SK-N-SH (cell line): ENCODE results near the gene TAX1BP1.
"Not testable (repeated sequence)": the region's sequence is repeated elsewhere in the genome, so short reads cannot be mapped to it uniquely, and the experiment has no call there.

Source experiments
- CTCF ChIP-seq: fragments of 200-600 bp; sonication (generic); IDR thresholded peaks from 2 replicates; pipeline ENCODE4 v1.6.1; 2017; ENCODE audit warnings: antibody characterized with exemption, mild to moderate bottlenecking, moderate library complexity
- FOXJ3 ChIP-seq: sonication (generic); formaldehyde crosslinking; IDR thresholded peaks from 2 replicates; pipeline ENCODE4 v1.5.1; 2020; ENCODE audit warnings: mild to moderate bottlenecking, missing genetic modification reagents
- GATA2 ChIP-seq: sonication (generic); formaldehyde crosslinking; IDR thresholded peaks from 2 replicates; pipeline ENCODE4 v1.5.0; 2020; ENCODE audit warnings: mild to moderate bottlenecking, missing genetic modification reagents
- JUND ChIP-seq: IDR thresholded peaks from 2 replicates; pipeline ENCODE4 v1.4.0; 2012
- MAX ChIP-seq: IDR thresholded peaks from 2 replicates; pipeline ENCODE4 v1.4.0; 2012; ENCODE audit warnings: low read depth
- RCOR1 ChIP-seq: fragments of 150-350 bp; IDR thresholded peaks from 2 replicates; pipeline ENCODE4 v1.6.1; 2017; ENCODE audit warnings: antibody characterized with exemption, low read length
- RXRA ChIP-seq: IDR thresholded peaks from 2 replicates; pipeline ENCODE4 v1.4.0; 2012; ENCODE audit warnings: low read depth, mild to moderate bottlenecking, borderline replicate concordance
- SMC3 ChIP-seq: IDR thresholded peaks from 2 replicates; pipeline ENCODE4 v1.6.1; 2012; ENCODE audit warnings: low read depth, low read length, improper control_type of control experiment
- TAF1 ChIP-seq: IDR thresholded peaks from 2 replicates; pipeline ENCODE4 v1.6.1; 2012; ENCODE audit warnings: low read depth, mild to moderate bottlenecking, low read length, moderate library complexity, borderline replicate concordance
- USF2 ChIP-seq: fragments of 150-350 bp; IDR thresholded peaks from 2 replicates; pipeline ENCODE4 v1.6.1; 2017; ENCODE audit warnings: antibody characterized with exemption, low read length, low read depth, borderline replicate concordance
- ZBTB33 ChIP-seq: IDR thresholded peaks from 2 replicates; pipeline ENCODE4 v1.4.0; 2012; ENCODE audit warnings: low read depth, borderline replicate concordance

GRCh38 chr7:27856703-27857485 lies 116.9 kb downstream of the TAX1BP1 start:
- not testable (repeated sequence) for TF ChIP-seq CTCF; FOXJ3 (CRISPR knock-in tag); USF2; MAX; GATA2; RCOR1; TAF1; ZBTB33; JUND; RXRA; SMC3
